CD14-positive monocyte (primary cell): ENCODE data around the gene S100A4. TPM values are rescaled to one million over a fixed set of nuclear protein-coding genes. Genes with fewer than 3 reads are reported as not detected.
A peak's percentile ranks its signal among the peaks of the same experiment; 100 is the strongest.

Experiments
- DNase-seq, 3 donors: peaks; one replicate each; pipeline ENCODE4 v3.0.0-alpha.2; 2011 to 2022
- H2AFZ ChIP-seq: 2 replicates; pipeline ENCODE4 v1.6.0; 2012; ENCODE audit warnings: mild to moderate bottlenecking, low read depth, low read length, inconsistent platforms; ENCODE audit not compliant: insufficient read depth, poor library complexity, severe bottlenecking
- H3K27ac ChIP-seq, 2 donors: 1 replicate in 1 of 2; 2 replicates in 1 of 2; pipeline ENCODE4 v1.5.1; 2012 to 2013; ENCODE audit warnings: low read length in 2 of 2, control low read depth in 1 of 2, inconsistent platforms in 1 of 2, low read depth in 1 of 2, mild to moderate bottlenecking in 1 of 2
- H3K27me3 ChIP-seq, 2 donors: one replicate each; pipeline versions ENCODE4 v1.6.0 to v1.6.1; 2011 to 2013; ENCODE audit warnings: low read length in 2 of 2; ENCODE audit not compliant: control insufficient read depth in 2 of 2, insufficient read depth in 2 of 2
- H3K36me3 ChIP-seq, 2 donors: replicated peaks in 1 of 2; 1 replicate in 1 of 2; 2 replicates in 1 of 2; pipeline versions ENCODE4 v1.5.1 to v1.6.1; 2012 to 2013; ENCODE audit warnings: low read length in 2 of 2, control low read depth in 1 of 2, inconsistent platforms in 1 of 2, mild to moderate bottlenecking in 1 of 2; ENCODE audit not compliant: insufficient read depth in 2 of 2, control insufficient read depth in 1 of 2
- H3K4me1 ChIP-seq, 2 donors: 1 replicate in 1 of 2; 2 replicates in 1 of 2; pipeline versions ENCODE4 v1.5.1 to v1.6.1; 2012 to 2013; ENCODE audit warnings: low read length in 2 of 2, control low read depth in 1 of 2, inconsistent platforms in 1 of 2, mild to moderate bottlenecking in 1 of 2, moderate library complexity in 1 of 2; ENCODE audit not compliant: insufficient read depth in 2 of 2, control insufficient read depth in 1 of 2
- H3K4me2 ChIP-seq: replicated peaks from 2 replicates; pipeline ENCODE3; 2012; ENCODE audit warnings: low read length, moderate library complexity, mild to moderate bottlenecking; ENCODE audit not compliant: poor library complexity, severe bottlenecking; ENCODE audit errors: extremely low read depth
- H3K4me3 ChIP-seq, 3 experiments: fragments of 200-600 bp in 1 of 3; sonication (generic) in 1 of 3; replicated peaks in 1 of 3; 1 replicate in 2 of 3; 2 replicates in 1 of 3; pipeline ENCODE4 v1.5.1; 2011 to 2013; ENCODE audit warnings: low read length in 3 of 3, mild to moderate bottlenecking in 3 of 3, control low read depth in 2 of 3, low read depth in 2 of 3, inconsistent platforms in 1 of 3, moderate library complexity in 1 of 3
- H3K79me2 ChIP-seq: 2 replicates; pipeline ENCODE4 v1.6.0; 2012; ENCODE audit warnings: mild to moderate bottlenecking, control low read depth, inconsistent platforms, low read length, moderate library complexity; ENCODE audit not compliant: insufficient read depth
- H3K9ac ChIP-seq: 2 replicates; pipeline ENCODE4 v1.6.0; 2017; ENCODE audit warnings: low read length, mild to moderate bottlenecking; ENCODE audit not compliant: insufficient read depth, poor library complexity, severe bottlenecking
- H3K9me3 ChIP-seq, 2 donors: replicated peaks in 1 of 2; 1 replicate in 1 of 2; 2 replicates in 1 of 2; pipeline versions ENCODE4 v1.5.1 to v1.6.1; 2012 to 2013; ENCODE audit warnings: low read length in 2 of 2, control low read depth in 1 of 2; ENCODE audit not compliant: control insufficient read depth in 1 of 2, insufficient read depth in 1 of 2
- H4K20me1 ChIP-seq: 2 replicates; pipeline ENCODE4 v1.6.0; 2012; ENCODE audit warnings: mild to moderate bottlenecking, low read length, control low read depth, moderate library complexity; ENCODE audit not compliant: insufficient read depth
- H3K27ac Mint-ChIP-seq, 7 donors: one replicate each; pipeline ENCODE4 v1.8.0; 2020; ENCODE audit warnings: mild to moderate bottlenecking in 7 of 7, mixed read lengths in 7 of 7, moderate library complexity in 6 of 7, inconsistent platforms in 2 of 7
- H3K27me3 Mint-ChIP-seq, 3 donors: one replicate each; pipeline ENCODE4 v1.8.0; 2021 to 2022; ENCODE audit warnings: low read depth in 3 of 3, mild to moderate bottlenecking in 3 of 3, mixed read lengths in 3 of 3, moderate library complexity in 3 of 3, inconsistent platforms in 1 of 3
- H3K36me3 Mint-ChIP-seq, 2 donors: one replicate each; pipeline ENCODE4 v1.8.0; 2020; ENCODE audit warnings: mixed read lengths in 2 of 2, inconsistent platforms in 1 of 2, mild to moderate bottlenecking in 1 of 2
- H3K4me1 Mint-ChIP-seq: one replicate; pipeline ENCODE4 v1.8.0; 2020; ENCODE audit warnings: mild to moderate bottlenecking, mixed read lengths
- H3K4me3 Mint-ChIP-seq, 2 donors: one replicate each; pipeline ENCODE4 v1.8.0; 2020; ENCODE audit warnings: mild to moderate bottlenecking in 2 of 2, mixed read lengths in 2 of 2, moderate library complexity in 1 of 2
- H3K9me3 Mint-ChIP-seq, 7 donors: one replicate each; pipeline ENCODE4 v1.8.0; 2020 to 2022; ENCODE audit warnings: mixed read lengths in 7 of 7, mild to moderate bottlenecking in 6 of 7, moderate library complexity in 6 of 7, inconsistent platforms in 2 of 7
- WGBS: methylation state at CpG from one replicate; pipeline ENCODE4 v1.1.5; 2013; ENCODE audit warnings: missing lambda C conversion rate; ENCODE audit not compliant: insufficient coverage; 5-methylcytosine and 5-hydroxymethylcytosine counted together
- intact Hi-C, 2 donors: fragments of 100-400 bp; cut with micrococcal nuclease; formaldehyde crosslinking; loops; one replicate each; pipeline versions ENCODE4 v1.15.0 to v1.15.1; 2023
- polyA plus RNA-seq, 3 donors: library from polyadenylated mRNA; depleted of rRNA in 1 of 3; unstranded in 2 of 3; stranded (reverse) in 1 of 3; fragments of 300-500 nt in 2 of 3; fragments of >200 nt in 1 of 3; fragmentation: Illumina TruSeq in 2 of 3; gene quantifications; 1 replicate in 2 of 3; 2 replicates in 1 of 3; pipeline ENCODE4 v1.2.3, GENCODE V29; 2012 to 2021
- TF ChIP-seq, protein P1 (sequence below): fragments of 200-600 bp; IDR thresholded peaks from one replicate; pipeline ENCODE4 v1.8.0; 2022; ENCODE audit warnings: antibody characterized with exemption, mild to moderate bottlenecking

S100A4 gene
- polyA plus RNA-seq, 3 donors: 4,538 to 7,344 (median 6,092) TPM

DNA sequence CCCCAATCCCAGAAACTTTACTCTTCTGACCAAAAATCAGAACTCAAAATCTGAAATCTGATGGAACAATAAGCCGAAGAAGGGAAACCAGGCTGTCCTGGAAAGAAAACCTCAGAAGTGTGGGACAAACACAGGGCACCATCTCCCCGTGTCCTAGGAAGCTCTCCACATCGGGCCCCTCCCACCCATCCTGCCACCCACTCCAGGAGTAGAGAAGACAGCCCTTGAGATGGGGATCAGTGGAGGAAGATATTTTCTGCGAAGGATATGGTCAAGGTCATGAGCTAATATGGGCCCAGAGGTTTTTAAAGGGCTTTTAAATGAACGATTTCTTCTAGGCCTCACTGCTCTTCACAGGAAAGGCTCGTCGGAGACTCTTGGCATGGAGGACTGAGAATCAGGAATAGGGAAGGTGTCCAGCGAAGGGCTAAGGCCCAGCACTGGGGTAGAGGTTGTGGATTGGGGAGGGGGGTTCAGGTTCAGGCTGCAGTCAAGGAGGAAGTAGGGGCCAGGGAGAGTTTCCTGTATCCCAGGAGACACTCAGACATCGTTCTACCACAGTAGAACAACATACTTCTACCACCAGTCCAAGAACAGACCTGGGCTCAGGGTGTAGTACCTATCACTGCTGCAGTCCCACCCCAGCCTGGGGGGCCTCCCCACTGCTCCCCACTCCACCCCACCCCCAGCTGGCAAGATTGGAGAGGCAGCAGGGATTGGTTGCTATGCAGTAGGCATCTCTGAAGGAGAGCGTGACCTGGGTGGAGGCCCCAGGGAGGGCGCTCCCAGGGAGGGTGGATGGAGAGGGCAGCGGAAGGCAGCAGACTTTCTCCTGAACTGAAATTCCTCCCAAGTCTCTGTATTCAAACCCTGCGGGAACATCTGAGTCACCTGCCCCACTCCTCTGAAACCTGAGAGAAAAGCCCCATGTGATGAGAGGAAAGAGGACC, 3.7 kb downstream of the S100A4 start:
- Mint-ChIP-seq H3K27me3 (peaks cover 0 to 7% (median 0%) of the 10 kb centered on the region in 3 donors), H3K36me3 (peaks cover 37 to 42% of the 10 kb centered on the region in 2 donors), H3K4me1 (peaks cover 88% of the 10 kb centered on the region), H3K9me3 (peaks cover 0 to 1% (median 0%) of the 10 kb centered on the region in 7 donors), H3K4me3 (peak overlapping the region; percentile 37 to 100), H3K27ac (peak overlapping the region; percentile 90 to 98 (median 95))
- peak overlapping the region; percentile 98 for H3K4me2 ChIP-seq
- peak overlapping the region; percentile 51 for H3K9ac ChIP-seq
- peak overlapping the region in 1 of 3 experiments; percentile 94 for H3K4me3 ChIP-seq
- H3K4me1 ChIP-seq: peaks cover 74 to 92% of the 10 kb centered on the region in 2 donors
- no peaks in the 10 kb centered on the region for H3K9me3 ChIP-seq
- H4K20me1 ChIP-seq: peaks cover 37% of the 10 kb centered on the region
- no peak overlapping the region for H2AFZ ChIP-seq
- 39% methylated on average over 6 of the region's 13 CpGs for WGBS
- peak in 2 of 3 donors; percentile 31 to 50 for DNase-seq
- H3K27ac ChIP-seq: peak overlapping the region; percentile 72 to 91
- intact Hi-C loops: no loop called here
- H3K36me3 ChIP-seq: peaks cover 20 to 27% of the 10 kb centered on the region in 2 donors
- no peaks in the 10 kb centered on the region for H3K27me3 ChIP-seq
- TF ChIP-seq, protein P1, sequence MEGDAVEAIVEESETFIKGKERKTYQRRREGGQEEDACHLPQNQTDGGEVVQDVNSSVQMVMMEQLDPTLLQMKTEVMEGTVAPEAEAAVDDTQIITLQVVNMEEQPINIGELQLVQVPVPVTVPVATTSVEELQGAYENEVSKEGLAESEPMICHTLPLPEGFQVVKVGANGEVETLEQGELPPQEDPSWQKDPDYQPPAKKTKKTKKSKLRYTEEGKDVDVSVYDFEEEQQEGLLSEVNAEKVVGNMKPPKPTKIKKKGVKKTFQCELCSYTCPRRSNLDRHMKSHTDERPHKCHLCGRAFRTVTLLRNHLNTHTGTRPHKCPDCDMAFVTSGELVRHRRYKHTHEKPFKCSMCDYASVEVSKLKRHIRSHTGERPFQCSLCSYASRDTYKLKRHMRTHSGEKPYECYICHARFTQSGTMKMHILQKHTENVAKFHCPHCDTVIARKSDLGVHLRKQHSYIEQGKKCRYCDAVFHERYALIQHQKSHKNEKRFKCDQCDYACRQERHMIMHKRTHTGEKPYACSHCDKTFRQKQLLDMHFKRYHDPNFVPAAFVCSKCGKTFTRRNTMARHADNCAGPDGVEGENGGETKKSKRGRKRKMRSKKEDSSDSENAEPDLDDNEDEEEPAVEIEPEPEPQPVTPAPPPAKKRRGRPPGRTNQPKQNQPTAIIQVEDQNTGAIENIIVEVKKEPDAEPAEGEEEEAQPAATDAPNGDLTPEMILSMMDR: no peak
- H3K79me2 ChIP-seq: peaks cover 51% of the 10 kb centered on the region
